NCI-H187 (cell line): ENCODE measurements around the gene ALKAL2.

Source experiments
- DNase-seq, 2 experiments: peaks; one replicate each; lab custom pipeline; 2025; lab: John Stamatoyannopoulos, UW

Gene ALKAL2

DNA sequence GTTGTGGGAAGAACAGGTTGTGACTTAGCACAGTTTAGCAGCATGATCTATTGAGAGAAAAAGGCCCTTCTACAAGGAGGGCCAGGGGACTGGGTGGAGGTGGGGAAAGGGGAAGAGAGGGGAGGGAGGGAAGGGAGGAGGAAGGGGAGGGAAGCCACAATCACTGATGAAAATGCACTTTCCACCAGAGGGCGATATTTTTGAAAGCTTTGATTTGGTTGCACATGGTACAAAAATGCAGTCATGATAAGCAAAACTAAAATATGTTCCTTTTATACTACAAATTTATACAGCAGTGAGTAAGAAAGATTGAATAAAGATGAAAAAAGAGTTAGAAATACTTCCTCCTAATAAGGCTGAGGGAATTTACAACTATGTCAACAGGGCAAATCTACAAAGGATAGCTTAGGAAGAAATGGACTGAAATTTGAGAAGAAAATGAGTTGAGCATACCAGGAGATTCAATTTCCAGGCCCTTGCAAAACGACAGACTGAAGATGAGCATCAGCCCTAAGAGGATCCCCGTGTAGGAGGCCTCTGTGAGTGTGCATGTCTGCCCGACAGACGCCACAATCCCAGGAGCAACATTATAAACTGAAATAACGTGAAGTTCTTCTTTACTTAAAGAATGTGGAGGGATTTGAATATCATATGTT lies 41.3 kb downstream of the ALKAL2 start:
- DNase-seq: peak in 1 of 2 experiments; percentile 46

DNA sequence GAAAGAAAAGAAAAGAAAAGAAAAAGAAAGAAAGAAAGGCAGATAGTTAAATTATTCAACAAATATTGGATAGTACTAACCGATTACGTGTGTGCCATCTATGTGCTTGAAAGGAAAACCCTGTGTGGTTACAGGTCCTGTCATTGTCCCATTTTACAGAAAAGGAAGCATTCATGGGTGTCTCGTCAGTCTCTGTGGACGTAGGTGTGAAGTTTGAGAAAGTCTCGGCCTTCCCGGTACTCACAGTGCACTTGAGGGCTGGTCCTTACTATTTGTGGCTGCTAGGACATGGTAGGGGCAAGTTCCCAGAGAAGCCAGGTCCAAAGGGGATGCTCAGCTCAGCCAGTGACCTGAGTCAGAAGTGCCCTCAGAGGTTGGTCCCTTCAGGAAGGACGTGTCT lies 43.3 kb downstream of the ALKAL2 start:
- DNase-seq: no peak

DNA sequence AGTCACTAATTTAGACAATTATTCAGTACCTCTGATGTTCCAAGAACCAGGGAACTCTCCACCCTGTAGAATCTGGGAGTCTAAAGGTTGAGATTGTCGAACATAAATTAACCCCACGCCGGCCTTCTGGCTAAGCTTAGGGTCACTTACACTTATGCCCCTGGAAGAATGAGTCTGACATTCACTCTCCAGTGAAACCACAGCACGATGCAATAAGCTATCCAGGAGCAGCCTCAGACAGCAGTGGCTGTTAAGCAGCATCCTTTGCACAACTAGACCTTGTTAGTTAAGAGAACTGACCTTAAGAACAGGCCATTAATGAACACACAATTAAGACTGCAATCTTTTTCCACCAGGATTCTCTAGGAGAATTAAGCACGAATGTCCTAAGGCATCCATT lies 49.0 kb downstream of the ALKAL2 start:
- no peak for DNase-seq

DNA sequence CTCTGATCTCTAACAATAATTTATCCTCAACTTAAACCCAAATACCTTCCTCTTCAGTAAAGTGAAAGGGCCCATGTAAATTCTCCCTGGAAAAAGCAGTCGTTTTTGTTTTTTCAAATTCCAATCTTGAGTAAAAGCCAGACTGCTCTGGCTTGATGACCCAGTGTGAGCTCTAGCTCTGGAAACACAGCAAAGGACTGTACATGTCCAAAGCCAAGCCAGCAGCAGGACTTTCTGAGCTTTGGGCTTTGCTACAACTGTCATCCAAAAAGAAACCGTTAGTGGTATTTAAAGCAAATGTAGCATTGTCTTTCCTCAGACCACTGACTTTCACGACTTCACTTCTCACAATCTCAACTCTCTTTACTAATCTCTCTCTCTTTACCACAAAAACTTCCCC lies 49.5 kb downstream of the ALKAL2 start:
- DNase-seq: no peak

DNA sequence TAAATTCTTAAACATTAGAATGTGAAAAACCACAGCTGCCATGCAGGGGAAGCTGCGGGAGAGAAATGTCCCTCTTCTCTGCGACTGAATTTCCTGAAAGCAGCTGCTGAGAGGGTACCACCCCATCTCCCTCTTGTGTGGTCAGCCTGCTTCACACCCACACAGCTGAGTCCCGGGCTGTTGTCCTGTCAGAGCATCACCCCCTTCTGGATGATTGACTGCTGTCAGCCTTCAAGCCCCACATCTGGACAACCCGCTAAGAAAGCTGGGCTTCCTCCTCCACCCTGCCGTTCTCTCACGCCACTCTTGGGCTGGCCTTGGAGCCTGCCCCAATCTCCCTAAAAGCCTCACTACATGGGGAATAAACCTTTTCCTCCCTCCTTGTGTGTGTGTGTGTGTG lies 50.0 kb downstream of the ALKAL2 start:
- no peak for DNase-seq

DNA sequence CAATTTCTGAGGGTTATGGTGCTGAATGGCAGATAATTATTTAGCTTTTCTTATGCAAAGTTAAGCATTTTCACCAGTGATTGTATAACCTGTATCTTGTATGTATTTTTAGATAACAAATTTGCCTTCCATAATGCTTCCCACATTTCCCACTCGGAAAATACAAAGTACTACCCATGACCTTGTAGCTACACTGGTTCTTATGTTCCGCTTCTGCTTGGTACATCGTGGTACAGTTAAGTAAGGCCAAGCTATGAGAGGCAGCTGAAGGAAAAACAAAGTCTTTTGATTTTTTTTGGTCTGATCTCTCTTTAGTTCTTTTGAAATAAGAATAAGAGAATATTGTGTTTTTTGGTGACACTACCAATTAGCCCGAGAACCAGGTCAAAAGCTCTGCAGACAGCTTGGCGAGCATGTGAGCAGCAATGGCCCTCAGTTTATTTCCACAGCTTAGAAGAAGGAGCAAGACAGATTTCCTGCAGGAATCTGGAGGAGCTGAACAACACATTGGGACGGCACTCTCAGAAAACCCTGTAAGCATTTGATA lies 50.8 kb downstream of the ALKAL2 start:
- DNase-seq: no peak

DNA sequence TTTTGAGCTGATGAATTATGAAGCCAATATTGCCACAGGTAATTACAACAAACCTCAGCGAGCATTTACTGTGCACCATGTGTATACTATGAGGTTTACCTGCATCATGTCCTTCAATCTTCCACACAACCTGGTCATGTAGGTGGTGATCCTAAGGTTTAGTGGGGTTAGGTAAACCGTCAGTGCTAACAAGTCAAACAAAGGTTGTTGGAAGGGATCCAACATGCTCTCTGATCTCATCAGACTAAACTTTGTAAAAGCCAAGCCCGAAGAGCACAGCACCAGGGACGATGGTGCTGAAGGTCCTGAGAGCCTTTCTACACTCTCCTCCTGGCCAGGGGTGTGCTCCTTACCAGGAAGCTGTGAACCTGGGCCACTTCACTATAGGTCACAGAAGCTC lies 53.5 kb downstream of the ALKAL2 start:
- DNase-seq: no peak

DNA sequence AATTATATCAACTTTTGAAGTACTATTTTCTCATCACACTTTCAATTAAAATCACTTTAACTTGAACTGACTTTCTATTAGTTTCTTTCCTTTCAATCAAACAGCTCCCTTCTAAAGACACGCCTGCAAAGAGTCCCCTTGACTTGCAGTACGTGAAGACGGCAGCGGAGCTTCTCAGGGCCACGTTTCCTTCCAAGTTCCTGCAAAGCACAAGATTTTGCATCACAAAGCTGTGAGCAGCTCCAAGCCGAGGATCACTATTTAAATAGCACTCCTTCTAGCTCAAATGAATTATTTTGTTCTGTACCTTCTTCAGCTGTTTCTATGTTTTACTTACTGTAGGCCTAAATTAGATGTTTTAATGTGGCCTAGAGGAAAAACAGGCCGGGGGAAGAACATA lies 54.9 kb downstream of the ALKAL2 start:
- no peak for DNase-seq

DNA sequence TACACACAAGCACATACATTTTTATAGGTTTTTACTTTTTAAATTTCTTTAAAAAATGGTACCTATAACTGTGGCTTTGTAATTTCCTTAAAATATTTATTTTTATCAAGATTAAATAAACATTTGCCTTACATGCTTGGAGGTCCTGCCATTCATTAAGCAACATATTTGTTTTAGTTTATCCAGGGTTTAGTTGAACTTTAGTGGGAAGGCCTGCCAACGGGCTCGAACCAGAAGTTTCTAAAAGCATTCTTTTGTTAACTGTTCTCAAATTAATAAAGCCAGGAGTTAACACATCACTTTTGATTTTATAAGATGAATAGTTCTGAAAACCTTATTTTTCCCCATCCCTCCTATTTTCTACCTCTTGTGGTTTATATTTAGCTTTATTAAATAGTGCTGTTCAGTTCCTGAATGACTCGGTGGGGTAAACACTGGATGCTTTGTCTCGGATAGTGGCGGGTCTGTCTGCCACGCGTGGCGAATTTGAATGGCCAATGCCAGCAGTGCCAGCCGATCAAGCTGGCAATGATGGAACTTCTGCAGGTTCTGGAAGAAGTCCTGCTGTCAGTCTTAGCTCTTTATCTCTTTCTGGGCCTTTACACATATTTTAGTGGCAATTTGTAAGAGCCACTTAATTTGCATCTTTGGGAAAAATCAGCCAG lies 56.2 kb downstream of the ALKAL2 start:
- no peak for DNase-seq
